GM12878 (cell line): Measurements from ENCODE around the gene CTAG1B. TPM values are rescaled to one million over a fixed set of nuclear protein-coding genes. Genes with fewer than 3 reads are reported as not detected.

ENCODE experiments used
- ATAC-seq: fragments of 200-7000 bp; cut with Tn5 transposase; 3 replicates; pipeline ENCODE4 v1.9.1; 2020; ENCODE audit warnings: mild to moderate bottlenecking, moderate library complexity
- BruUV-seq: library from RNA; stranded (reverse); fragments of 400-500 nt; replicated peaks from 2 replicates; lab custom pipeline; 2021; lab: Mats Ljungman, UMichigan
- CTCF ChIA-PET: fragments of 300-600 bp; sonication (Branson Sonifier 250); formaldehyde crosslinking; extraction: SDS; loops from one replicate; lab custom pipeline; 2021; ENCODE audit warnings: inconsistent platforms; lab: Yijun Ruan, JAX
- POLR2A ChIA-PET: fragments of 350-600 bp; formaldehyde crosslinking; extraction: SDS; loops from one replicate; lab custom pipeline; 2021; ENCODE audit warnings: inconsistent platforms; lab: Charles Lee
- RAD21 ChIA-PET: fragments of 300-600 bp; sonication (Branson Sonifier 250); formaldehyde crosslinking; loops from one replicate; lab custom pipeline; 2023; ENCODE audit warnings: antibody characterized with exemption; ENCODE audit not compliant: unreplicated experiment; lab: Charles Lee
- SMC1A ChIA-PET: fragments of 300-600 bp; sonication (Branson Sonifier 250); formaldehyde crosslinking; loops from one replicate; lab custom pipeline; 2023; ENCODE audit not compliant: unreplicated experiment, uncharacterized antibody; lab: Charles Lee
- DNase-seq: peaks from one replicate; pipeline ENCODE4 v3.0.0-alpha.2; 2011; ENCODE audit warnings: low read depth, low spot score
- FAIRE-seq: peaks from 3 replicates; lab custom pipeline; 2011; peaks lifted over from hg19 to GRCh38; lab: Jason Lieb, UNC
- H2AFZ ChIP-seq: 2 replicates; pipeline ENCODE4 v1.6.0; 2011; ENCODE audit warnings: low read depth, low read length, control low read depth; ENCODE audit not compliant: control insufficient read depth
- H3K27ac ChIP-seq: 2 replicates; pipeline ENCODE4 v1.5.1; 2011; ENCODE audit warnings: control low read depth; ENCODE audit not compliant: control insufficient read depth, insufficient read depth
- H3K27me3 ChIP-seq, 2 experiments: replicated peaks in 1 of 2; 2 replicates each; pipeline versions ENCODE4 v1.6.0 to v1.6.1; 2011; ENCODE audit warnings: low read length in 1 of 2; ENCODE audit not compliant: control insufficient read depth in 2 of 2, insufficient read depth in 2 of 2
- H3K36me3 ChIP-seq, 2 experiments: 2 replicates each; pipeline ENCODE4 v1.5.1; 2011; ENCODE audit warnings: low read length in 1 of 2; ENCODE audit not compliant: control insufficient read depth in 2 of 2, insufficient read depth in 2 of 2
- H3K4me1 ChIP-seq: 2 replicates; pipeline ENCODE4 v1.6.1; 2011; ENCODE audit warnings: mild to moderate bottlenecking, low read length, moderate library complexity, mixed read lengths; ENCODE audit not compliant: control insufficient read depth, insufficient read depth
- H3K4me2 ChIP-seq: 2 replicates; pipeline ENCODE4 v1.6.0; 2011; ENCODE audit warnings: control low read depth; ENCODE audit not compliant: control insufficient read depth, insufficient read depth
- H3K4me3 ChIP-seq: fragments of 200-600 bp; sonication (generic); 2 replicates; pipeline ENCODE4 v1.5.1; 2016
- H3K79me2 ChIP-seq: 2 replicates; pipeline ENCODE4 v1.6.0; 2011; ENCODE audit warnings: low read length; ENCODE audit not compliant: control insufficient read depth, insufficient read depth
- H3K9ac ChIP-seq: 2 replicates; pipeline ENCODE4 v1.8.0; 2011; ENCODE audit warnings: low read length, control low read depth, mixed read lengths; ENCODE audit not compliant: control insufficient read depth, insufficient read depth
- H3K9me3 ChIP-seq: replicated peaks from 3 replicates; pipeline ENCODE4 v1.5.1; 2011; ENCODE audit warnings: mild to moderate bottlenecking, low read length; ENCODE audit not compliant: control insufficient read depth, insufficient read depth
- H4K20me1 ChIP-seq: 2 replicates; pipeline ENCODE4 v1.6.0; 2011; ENCODE audit not compliant: control insufficient read depth, insufficient read depth
- BHLHE40 ChIP-seq, 2 experiments: fragments of 450-650 bp in 1 of 2; IDR thresholded peaks; 2 replicates each; pipeline ENCODE4 v1.6.1; 2011 to 2017; ENCODE audit warnings: low read depth in 2 of 2, borderline replicate concordance in 1 of 2, improper control_type of control experiment in 1 of 2, low read length in 1 of 2, mild to moderate bottlenecking in 1 of 2
- SMAD5 ChIP-seq: IDR thresholded peaks from 2 replicates; pipeline ENCODE4 v1.6.1; 2016; ENCODE audit warnings: antibody characterized with exemption, low read depth
- SREBF1 ChIP-seq: IDR thresholded peaks from 2 replicates; pipeline ENCODE4 v1.6.1; 2012; ENCODE audit warnings: mild to moderate bottlenecking, low read length
- ZNF384 ChIP-seq: IDR thresholded peaks from 2 replicates; pipeline ENCODE4 v1.6.1; 2012; ENCODE audit warnings: low read depth, mild to moderate bottlenecking, low read length, improper control_type of control experiment, borderline replicate concordance
- WGBS: methylation state at CpG from one replicate; pipeline ENCODE4 v1.1.6; 2016; ENCODE audit warnings: low lambda C conversion rate; ENCODE audit not compliant: insufficient replicate concordance, insufficient coverage; ENCODE audit errors: missing lambda C conversion rate; 5-methylcytosine and 5-hydroxymethylcytosine counted together
- in situ Hi-C: fragments of 300-500 bp; cut with MboI; formaldehyde crosslinking; loops from 9 replicates; pipeline ENCODE4 v1.14.3; 2018; ENCODE audit warnings: mixed read lengths
- intact Hi-C: fragments of 100-400 bp; cut with micrococcal nuclease; formaldehyde crosslinking; loops from one replicate; pipeline ENCODE4 v1.14.2; 2022; ENCODE audit not compliant: unreplicated experiment
- polyA plus RNA-seq, 11 experiments: library from polyadenylated mRNA; depleted of rRNA in 4 of 11; unstranded in 6 of 11; stranded (reverse) in 5 of 11; fragments of >200 nt; fragmentation: Nextera tagmentation in 4 of 11; fragmentation: Illumina TruSeq in 1 of 11; extraction: Ambion mirVana in 4 of 11; extraction: Trizol in 1 of 11; gene quantifications; 1 replicate in 1 of 11; 2 replicates in 10 of 11; pipeline versions ENCODE4 v1.2.1 to v1.2.3, GENCODE V29; 2011 to 2016; ENCODE audit warnings: inconsistent platforms in 2 of 11, missing spikeins in 2 of 11, low read depth in 1 of 11
- total RNA-seq, 4 experiments: library from RNA; depleted of rRNA in 3 of 4; stranded (reverse); fragments of >200 nt in 3 of 4; fragmentation: Illumina TruSeq in 1 of 4; extraction: Trizol in 1 of 4; gene quantifications; 2 replicates each; pipeline versions ENCODE4 v1.2.1 to v1.2.3, GENCODE V29; 2013 to 2021
- TF ChIP-seq, protein P1 (sequence below): fragments of 450-650 bp; IDR thresholded peaks from 2 replicates; pipeline ENCODE4 v1.6.1; 2014; ENCODE audit warnings: mild to moderate bottlenecking
- TF ChIP-seq, protein P2 (sequence below): fragments of 450-650 bp; IDR thresholded peaks from 2 replicates; pipeline ENCODE4 v1.6.1; 2017; ENCODE audit warnings: mild to moderate bottlenecking, moderate library complexity
- TF ChIP-seq, protein P3 (sequence below): IDR thresholded peaks from 2 replicates; pipeline ENCODE4 v1.6.1; 2011; ENCODE audit warnings: mild to moderate bottlenecking, low read depth, low read length, moderate library complexity; ENCODE audit not compliant: insufficient replicate concordance

CTAG1B gene
- total and polyA plus RNA-seq, 10 of the 15 experiments (the other 5 are each of a cell fraction or from before 2014, with no cell fraction given): not detected

DNA sequence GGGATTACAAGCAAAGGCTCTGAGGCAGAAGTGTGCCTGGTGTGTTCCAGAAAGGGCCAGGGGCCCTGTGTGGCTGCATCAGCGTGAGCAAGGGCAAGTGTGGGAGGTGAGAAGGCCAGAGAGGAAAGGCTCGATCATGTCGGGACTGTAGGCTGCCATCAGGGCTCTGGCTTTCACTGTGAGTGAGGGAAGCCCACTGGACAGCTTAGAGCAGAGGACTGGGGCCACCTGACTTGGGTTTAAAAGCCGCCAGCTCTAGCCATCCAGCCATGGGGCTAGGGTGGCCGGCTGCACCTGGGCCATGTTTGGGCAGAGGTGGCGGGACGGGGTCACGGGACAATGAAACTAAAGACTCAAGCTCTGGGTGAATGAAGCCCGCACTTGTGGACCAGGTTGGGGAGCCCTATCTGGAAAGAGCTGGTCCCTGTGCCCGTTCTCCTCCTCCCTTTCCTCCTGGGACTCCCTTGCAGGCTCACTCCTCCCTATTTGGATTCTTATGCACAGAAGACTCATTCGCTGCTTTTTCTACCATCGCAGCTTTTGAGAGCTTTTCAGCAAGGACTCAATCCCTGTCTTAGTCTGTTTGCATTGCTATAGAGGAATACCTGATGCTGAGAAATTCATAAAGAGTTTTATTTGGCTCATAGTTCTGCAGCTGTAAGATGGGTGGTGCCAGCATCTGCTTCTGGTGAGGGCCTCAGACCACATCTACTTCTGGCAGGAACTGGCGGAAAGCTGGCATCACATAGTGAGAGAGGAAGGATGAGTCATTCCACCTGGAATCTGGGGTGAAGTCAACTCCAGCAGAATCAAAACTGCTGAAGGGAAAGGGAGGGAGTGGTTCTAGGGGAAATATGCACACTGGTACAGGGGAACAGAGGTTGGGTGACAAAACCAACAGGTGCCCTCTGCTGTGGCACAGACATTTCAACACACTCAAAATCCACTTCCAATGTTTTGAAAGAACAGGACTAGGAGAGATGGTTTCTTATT lies 15.3 kb downstream of the CTAG1B start:
- no peaks in the 10 kb centered on the region for H3K27me3 ChIP-seq
- 31% methylated on average over 13 of the region's 13 CpGs for whole genome bisulfite sequencing
- in situ Hi-C loops (no loop called here), intact Hi-C loops (no loop called here)
- no peaks in the 10 kb centered on the region for H3K79me2 ChIP-seq
- no peaks in the 10 kb centered on the region for H4K20me1 ChIP-seq
- BruUV-seq: no TSS peak
- TF ChIP-seq, protein P1, sequence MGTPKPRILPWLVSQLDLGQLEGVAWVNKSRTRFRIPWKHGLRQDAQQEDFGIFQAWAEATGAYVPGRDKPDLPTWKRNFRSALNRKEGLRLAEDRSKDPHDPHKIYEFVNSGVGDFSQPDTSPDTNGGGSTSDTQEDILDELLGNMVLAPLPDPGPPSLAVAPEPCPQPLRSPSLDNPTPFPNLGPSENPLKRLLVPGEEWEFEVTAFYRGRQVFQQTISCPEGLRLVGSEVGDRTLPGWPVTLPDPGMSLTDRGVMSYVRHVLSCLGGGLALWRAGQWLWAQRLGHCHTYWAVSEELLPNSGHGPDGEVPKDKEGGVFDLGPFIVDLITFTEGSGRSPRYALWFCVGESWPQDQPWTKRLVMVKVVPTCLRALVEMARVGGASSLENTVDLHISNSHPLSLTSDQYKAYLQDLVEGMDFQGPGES: no peak
- no peak for TF ChIP-seq BHLHE40 (IDR thresholded peaks at IDR 0.05; ENCODE audit: borderline replicate concordance in 1 of 2, low read depth in 2 of 2, low read length in 1 of 2)
- H3K4me2 ChIP-seq: no peak overlapping the region
- H3K36me3 ChIP-seq: no peaks in the 10 kb centered on the region
- H3K4me1 ChIP-seq: no peaks in the 10 kb centered on the region
- ATAC-seq (no peak), DNase-seq (no peak), FAIRE-seq (no peak)
- ChIA-PET CTCF (no interaction called here), POLR2A (no interaction called here), RAD21 (no interaction called here), SMC1A (no interaction called here)
- H2AFZ ChIP-seq: no peak overlapping the region
- H3K9me3 ChIP-seq: no peaks in the 10 kb centered on the region; the same call in 2 of the 3 replicates
- no peak overlapping the region for H3K9ac ChIP-seq
- no peak overlapping the region for H3K4me3 ChIP-seq
- H3K27ac ChIP-seq: no peak overlapping the region

DNA sequence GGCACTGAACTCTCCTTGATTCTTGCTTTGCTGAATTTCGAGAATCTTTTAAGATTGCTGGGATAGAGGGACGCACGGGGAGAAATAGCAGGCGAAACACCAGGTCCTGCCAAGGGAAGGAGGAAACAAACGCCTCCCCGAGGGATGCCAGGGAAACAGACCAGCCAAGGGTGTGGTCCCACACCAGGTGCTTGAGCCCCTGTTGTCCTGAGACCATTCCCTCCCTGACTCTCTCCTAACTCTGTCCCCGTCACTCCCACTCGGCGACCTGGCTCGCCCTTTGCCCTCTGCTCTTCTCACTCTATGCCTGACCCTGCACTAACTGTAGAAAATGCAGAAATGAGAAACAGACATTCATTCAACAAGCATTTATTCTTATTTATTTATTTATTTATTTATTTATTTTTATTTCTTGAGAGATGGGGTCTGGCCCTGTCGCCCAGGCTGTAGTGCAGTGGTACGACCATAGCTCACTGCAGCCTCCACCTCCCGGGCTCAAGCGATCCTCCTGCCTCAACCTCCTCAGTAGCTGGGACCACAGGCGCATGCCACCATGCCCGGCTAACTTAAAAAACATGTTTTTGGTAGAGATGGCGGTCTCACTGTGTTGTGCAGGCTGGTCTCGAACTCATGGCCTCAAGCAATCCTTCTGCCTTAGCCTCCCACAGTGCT lies 16.2 kb downstream of the CTAG1B start:
- FAIRE-seq (no peak), DNase-seq (no peak), ATAC-seq (no peak)
- 46% methylated on average over 18 of the region's 18 CpGs for WGBS
- Histone ChIP-seq H3K4me2 (no peak overlapping the region), H3K79me2 (no peaks in the 10 kb centered on the region), H3K9ac (no peak overlapping the region), H4K20me1 (no peaks in the 10 kb centered on the region), H3K27me3 (no peaks in the 10 kb centered on the region), H3K36me3 (no peaks in the 10 kb centered on the region), H3K9me3 (no peaks in the 10 kb centered on the region; the same call in 2 of the 3 replicates), H3K4me1 (no peaks in the 10 kb centered on the region), H3K27ac (no peak overlapping the region), H2AFZ (no peak overlapping the region), H3K4me3 (no peak overlapping the region)
- RAD21 ChIA-PET: no interaction called here
- intact Hi-C loops (no loop called here), in situ Hi-C loops (no loop called here)
- no TSS peak for BruUV-seq
- POLR2A ChIA-PET: no interaction called here
- SMC1A ChIA-PET: no interaction called here
- CTCF ChIA-PET: no interaction called here
- TF ChIP-seq, protein P2, sequence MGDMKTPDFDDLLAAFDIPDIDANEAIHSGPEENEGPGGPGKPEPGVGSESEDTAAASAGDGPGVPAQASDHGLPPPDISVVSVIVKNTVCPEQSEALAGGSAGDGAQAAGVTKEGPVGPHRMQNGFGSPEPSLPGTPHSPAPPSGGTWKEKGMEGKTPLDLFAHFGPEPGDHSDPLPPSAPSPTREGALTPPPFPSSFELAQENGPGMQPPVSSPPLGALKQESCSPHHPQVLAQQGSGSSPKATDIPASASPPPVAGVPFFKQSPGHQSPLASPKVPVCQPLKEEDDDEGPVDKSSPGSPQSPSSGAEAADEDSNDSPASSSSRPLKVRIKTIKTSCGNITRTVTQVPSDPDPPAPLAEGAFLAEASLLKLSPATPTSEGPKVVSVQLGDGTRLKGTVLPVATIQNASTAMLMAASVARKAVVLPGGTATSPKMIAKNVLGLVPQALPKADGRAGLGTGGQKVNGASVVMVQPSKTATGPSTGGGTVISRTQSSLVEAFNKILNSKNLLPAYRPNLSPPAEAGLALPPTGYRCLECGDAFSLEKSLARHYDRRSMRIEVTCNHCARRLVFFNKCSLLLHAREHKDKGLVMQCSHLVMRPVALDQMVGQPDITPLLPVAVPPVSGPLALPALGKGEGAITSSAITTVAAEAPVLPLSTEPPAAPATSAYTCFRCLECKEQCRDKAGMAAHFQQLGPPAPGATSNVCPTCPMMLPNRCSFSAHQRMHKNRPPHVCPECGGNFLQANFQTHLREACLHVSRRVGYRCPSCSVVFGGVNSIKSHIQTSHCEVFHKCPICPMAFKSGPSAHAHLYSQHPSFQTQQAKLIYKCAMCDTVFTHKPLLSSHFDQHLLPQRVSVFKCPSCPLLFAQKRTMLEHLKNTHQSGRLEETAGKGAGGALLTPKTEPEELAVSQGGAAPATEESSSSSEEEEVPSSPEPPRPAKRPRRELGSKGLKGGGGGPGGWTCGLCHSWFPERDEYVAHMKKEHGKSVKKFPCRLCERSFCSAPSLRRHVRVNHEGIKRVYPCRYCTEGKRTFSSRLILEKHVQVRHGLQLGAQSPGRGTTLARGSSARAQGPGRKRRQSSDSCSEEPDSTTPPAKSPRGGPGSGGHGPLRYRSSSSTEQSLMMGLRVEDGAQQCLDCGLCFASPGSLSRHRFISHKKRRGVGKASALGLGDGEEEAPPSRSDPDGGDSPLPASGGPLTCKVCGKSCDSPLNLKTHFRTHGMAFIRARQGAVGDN: no peak
- TF ChIP-seq SREBF1: no peak
- no peak for TF ChIP-seq ZNF384
- TF ChIP-seq SMAD5: no peak
- TF ChIP-seq, protein P3, sequence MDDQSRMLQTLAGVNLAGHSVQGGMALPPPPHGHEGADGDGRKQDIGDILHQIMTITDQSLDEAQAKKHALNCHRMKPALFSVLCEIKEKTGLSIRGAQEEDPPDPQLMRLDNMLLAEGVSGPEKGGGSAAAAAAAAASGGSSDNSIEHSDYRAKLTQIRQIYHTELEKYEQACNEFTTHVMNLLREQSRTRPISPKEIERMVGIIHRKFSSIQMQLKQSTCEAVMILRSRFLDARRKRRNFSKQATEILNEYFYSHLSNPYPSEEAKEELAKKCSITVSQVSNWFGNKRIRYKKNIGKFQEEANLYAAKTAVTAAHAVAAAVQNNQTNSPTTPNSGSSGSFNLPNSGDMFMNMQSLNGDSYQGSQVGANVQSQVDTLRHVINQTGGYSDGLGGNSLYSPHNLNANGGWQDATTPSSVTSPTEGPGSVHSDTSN: no peak
